Myometrial cell (primary cell): Measurements from ENCODE around the gene SIRPB1. TPM values are rescaled to one million over a fixed set of nuclear protein-coding genes. Genes with fewer than 3 reads are reported as not detected.

Experiments
- total RNA-seq: library from RNA; depleted of rRNA; stranded (reverse); fragments of >200 nt; gene quantifications from 2 replicates; pipeline ENCODE4 v1.2.3, GENCODE V29; 2015

The SIRPB1 gene
- 1.2 and 1.8 TPM in 2 replicates for total RNA-seq

DNA sequence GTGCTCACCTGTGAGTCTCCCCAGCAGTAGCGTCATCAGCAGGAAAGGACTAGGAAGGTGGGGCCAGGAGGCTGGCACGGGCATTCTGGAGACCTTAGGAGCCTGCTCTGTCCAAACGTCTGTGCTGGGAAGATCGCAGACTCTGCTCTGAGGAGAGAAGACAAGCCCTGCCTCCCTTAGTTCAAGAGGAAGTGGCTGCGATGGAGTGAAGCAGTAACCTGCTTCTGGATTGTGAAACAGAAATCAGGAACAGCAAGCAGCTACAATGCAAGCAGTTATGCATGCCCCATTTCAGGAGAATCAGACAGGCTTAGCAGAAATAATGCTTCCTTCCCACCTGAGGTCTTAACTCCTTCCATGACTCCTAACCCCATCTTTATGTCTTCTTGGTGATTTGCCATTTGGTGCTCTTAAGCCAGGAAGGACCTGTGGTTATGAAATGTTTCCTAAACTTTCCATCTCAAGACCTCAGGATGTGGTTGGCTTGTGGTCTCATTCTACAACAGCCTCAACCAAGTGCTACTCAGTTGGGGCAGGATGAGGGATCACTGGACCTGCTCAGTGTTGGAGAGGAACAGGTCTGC is at the start of gene SIRPB1:
SIRPB1 (minus strand) TSS at position 149 of the 584 bp plus-strand sequence; CDS start at position 84, 65 bp downstream.

GRCh38 chr20:1657556-1658334 is 37.9 kb upstream of the SIRPB1 start, which contains the start of gene SIRPG:
SIRPG (minus strand) TSS chr20:1657779; CDS start chr20:1657714, 65 bp downstream.

Other genes with a start within 250 kb of the SIRPB1 start
- 185 and 204 TPM in 2 replicates for gene FKBP1A, start 227.0 kb downstream of the SIRPB1 start, total RNA-seq
- 42.0 and 67.7 TPM in 2 replicates for gene NSFL1C, start 153.2 kb downstream of the SIRPB1 start, total RNA-seq
- not detected in 2 replicates for gene SIRPB2, start 128.6 kb downstream of the SIRPB1 start, total RNA-seq
- not detected in 2 replicates for gene SIRPD, start 62.3 kb downstream of the SIRPB1 start, total RNA-seq
- not detected in 2 replicates for gene SIRPG, start 37.8 kb upstream of the SIRPB1 start, total RNA-seq